Activated CD8-positive, alpha-beta memory T cell treated with anti-CD3 and anti-CD28 coated beads for 48 hours (primary cell): ENCODE measurements around the gene C2orf76.

Experiments
- DNase-seq, 3 experiments: peaks; one replicate each; pipeline ENCODE4 v3.0.0-alpha.2; 2020; ENCODE audit warnings: low read depth in 2 of 3, low spot score in 2 of 3

C2orf76 gene

GRCh38 chr2:119338826-119339561 lies 27.6 kb downstream of the C2orf76 start:
- DNase-seq: no peak

GRCh38 chr2:119338272-119338671 lies 28.4 kb downstream of the C2orf76 start:
- no peak for DNase-seq

- no peak for DNase-seq
These were observed 28.9 kb downstream of the C2orf76 start for GRCh38 chr2:119337749-119338148.

- DNase-seq: no peak
These were observed 32.8 kb downstream of the C2orf76 start for GRCh38 chr2:119333833-119334232.

- no peak for DNase-seq
These were observed 33.3 kb downstream of the C2orf76 start for GRCh38 chr2:119333360-119333759.

- no peak for DNase-seq
These were observed 33.7 kb downstream of the C2orf76 start for GRCh38 chr2:119332953-119333352.

GRCh38 chr2:119327431-119327830 lies 39.2 kb downstream of the C2orf76 start:
- no peak for DNase-seq

- no peak for DNase-seq
These were observed 39.7 kb downstream of the C2orf76 start for GRCh38 chr2:119326938-119327337.

GRCh38 chr2:119324685-119325270 lies 41.9 kb downstream of the C2orf76 start:
- no peak for DNase-seq

- no peak for DNase-seq
These were observed 43.2 kb downstream of the C2orf76 start for GRCh38 chr2:119323459-119323858.

- DNase-seq: no peak
These were observed 47.0 kb downstream of the C2orf76 start for GRCh38 chr2:119319593-119319992.

GRCh38 chr2:119317554-119317953 lies 49.1 kb downstream of the C2orf76 start:
- DNase-seq: no peak

GRCh38 chr2:119316066-119316465 lies 50.6 kb downstream of the C2orf76 start:
- no peak for DNase-seq

GRCh38 chr2:119315241-119315925 lies 51.3 kb downstream of the C2orf76 start:
- no peak for DNase-seq

- DNase-seq: no peak
These were observed 54.8 kb downstream of the C2orf76 start for GRCh38 chr2:119311831-119312230.

GRCh38 chr2:119311371-119311770 lies 55.3 kb downstream of the C2orf76 start:
- DNase-seq: no peak

GRCh38 chr2:119308793-119309330 lies 57.8 kb downstream of the C2orf76 start:
- DNase-seq: no peak

GRCh38 chr2:119307419-119308140 lies 59.1 kb downstream of the C2orf76 start:
- no peak for DNase-seq

GRCh38 chr2:119306196-119306590 lies 60.4 kb downstream of the C2orf76 start:
- DNase-seq: no peak

GRCh38 chr2:119305497-119306195 lies 61.0 kb downstream of the C2orf76 start:
- DNase-seq: no peak

GRCh38 chr2:119304847-119305246 lies 61.8 kb downstream of the C2orf76 start:
- no peak for DNase-seq
